ENCODE results near the gene ANXA8L1.
"Not testable (repeated sequence)": the region's sequence is repeated elsewhere in the genome, so short reads cannot be mapped to it uniquely, and the experiment has no call there.

GRCh38 chr10:46367209-46367608, 8.4 kb upstream of the ANXA8L1 start:
- TF ChIP-seq CTCF (IDR thresholded peaks at IDR 0.05; ENCODE audit: insufficient read depth, low read depth, low read length); EZH2 (IDR thresholded peaks at IDR 0.05; ENCODE audit: insufficient read depth, low read length): not testable (repeated sequence)

Measured in astrocyte (in vitro differentiated cells and primary cell).